ENCODE data around the gene PANK1.

DNA sequence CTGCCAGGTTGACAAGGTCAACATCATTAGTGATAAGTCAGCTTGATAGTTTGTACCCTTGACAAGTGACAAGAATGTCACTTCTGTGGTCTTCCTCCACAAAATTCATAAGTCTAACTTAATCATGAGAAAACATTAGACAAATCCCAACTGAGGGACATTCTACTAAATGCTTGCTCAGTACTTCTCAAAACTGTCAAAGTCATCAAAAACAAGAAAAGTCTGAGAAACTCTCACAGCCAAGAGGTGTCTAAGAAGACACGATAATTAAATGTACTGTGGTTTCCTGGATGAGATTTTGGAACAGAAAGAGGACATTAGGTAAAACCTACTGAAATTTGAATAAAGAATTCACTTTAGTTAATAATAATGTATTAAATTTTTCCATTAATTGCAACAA is 79.9 kb downstream of the PANK1 start:
- TF ChIP-seq EHMT2 (IDR thresholded peaks at IDR 0.05; ENCODE audit: low read depth) (no peak), RAD21 (conservative IDR thresholded peaks at IDR 0.05 in 1 of 2, IDR thresholded peaks at IDR 0.05 in 1 of 2) (no peak), RCOR1 (IDR thresholded peaks at IDR 0.05; ENCODE audit: low read depth, low read length) (no peak), CHD2 (IDR thresholded peaks at IDR 0.05; ENCODE audit: low read length, partially characterized antibody) (no peak), POLR2AphosphoS2 (conservative IDR thresholded peaks at IDR 0.05; ENCODE audit: low read length) (no peak), HOXA7 (CRISPR knock-in tag; IDR thresholded peaks at IDR 0.05) (no peak), SMC3 (IDR thresholded peaks at IDR 0.05) (no peak), NFE2L2 (conservative IDR thresholded peaks at IDR 0.05; ENCODE audit: low read length) (no peak), ESRRA (IDR thresholded peaks at IDR 0.05; ENCODE audit: borderline replicate concordance, low read length) (no peak), CHD4 (IDR thresholded peaks at IDR 0.05; ENCODE audit: borderline replicate concordance) (no peak)
- TF ChIP-seq, protein P1, sequence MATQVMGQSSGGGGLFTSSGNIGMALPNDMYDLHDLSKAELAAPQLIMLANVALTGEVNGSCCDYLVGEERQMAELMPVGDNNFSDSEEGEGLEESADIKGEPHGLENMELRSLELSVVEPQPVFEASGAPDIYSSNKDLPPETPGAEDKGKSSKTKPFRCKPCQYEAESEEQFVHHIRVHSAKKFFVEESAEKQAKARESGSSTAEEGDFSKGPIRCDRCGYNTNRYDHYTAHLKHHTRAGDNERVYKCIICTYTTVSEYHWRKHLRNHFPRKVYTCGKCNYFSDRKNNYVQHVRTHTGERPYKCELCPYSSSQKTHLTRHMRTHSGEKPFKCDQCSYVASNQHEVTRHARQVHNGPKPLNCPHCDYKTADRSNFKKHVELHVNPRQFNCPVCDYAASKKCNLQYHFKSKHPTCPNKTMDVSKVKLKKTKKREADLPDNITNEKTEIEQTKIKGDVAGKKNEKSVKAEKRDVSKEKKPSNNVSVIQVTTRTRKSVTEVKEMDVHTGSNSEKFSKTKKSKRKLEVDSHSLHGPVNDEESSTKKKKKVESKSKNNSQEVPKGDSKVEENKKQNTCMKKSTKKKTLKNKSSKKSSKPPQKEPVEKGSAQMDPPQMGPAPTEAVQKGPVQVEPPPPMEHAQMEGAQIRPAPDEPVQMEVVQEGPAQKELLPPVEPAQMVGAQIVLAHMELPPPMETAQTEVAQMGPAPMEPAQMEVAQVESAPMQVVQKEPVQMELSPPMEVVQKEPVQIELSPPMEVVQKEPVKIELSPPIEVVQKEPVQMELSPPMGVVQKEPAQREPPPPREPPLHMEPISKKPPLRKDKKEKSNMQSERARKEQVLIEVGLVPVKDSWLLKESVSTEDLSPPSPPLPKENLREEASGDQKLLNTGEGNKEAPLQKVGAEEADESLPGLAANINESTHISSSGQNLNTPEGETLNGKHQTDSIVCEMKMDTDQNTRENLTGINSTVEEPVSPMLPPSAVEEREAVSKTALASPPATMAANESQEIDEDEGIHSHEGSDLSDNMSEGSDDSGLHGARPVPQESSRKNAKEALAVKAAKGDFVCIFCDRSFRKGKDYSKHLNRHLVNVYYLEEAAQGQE (IDR thresholded peaks at IDR 0.05), result no peak
- TF ChIP-seq, protein P2, sequence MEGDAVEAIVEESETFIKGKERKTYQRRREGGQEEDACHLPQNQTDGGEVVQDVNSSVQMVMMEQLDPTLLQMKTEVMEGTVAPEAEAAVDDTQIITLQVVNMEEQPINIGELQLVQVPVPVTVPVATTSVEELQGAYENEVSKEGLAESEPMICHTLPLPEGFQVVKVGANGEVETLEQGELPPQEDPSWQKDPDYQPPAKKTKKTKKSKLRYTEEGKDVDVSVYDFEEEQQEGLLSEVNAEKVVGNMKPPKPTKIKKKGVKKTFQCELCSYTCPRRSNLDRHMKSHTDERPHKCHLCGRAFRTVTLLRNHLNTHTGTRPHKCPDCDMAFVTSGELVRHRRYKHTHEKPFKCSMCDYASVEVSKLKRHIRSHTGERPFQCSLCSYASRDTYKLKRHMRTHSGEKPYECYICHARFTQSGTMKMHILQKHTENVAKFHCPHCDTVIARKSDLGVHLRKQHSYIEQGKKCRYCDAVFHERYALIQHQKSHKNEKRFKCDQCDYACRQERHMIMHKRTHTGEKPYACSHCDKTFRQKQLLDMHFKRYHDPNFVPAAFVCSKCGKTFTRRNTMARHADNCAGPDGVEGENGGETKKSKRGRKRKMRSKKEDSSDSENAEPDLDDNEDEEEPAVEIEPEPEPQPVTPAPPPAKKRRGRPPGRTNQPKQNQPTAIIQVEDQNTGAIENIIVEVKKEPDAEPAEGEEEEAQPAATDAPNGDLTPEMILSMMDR (IDR thresholded peaks at IDR 0.05), result no peak
- TF ChIP-seq, protein P3, sequence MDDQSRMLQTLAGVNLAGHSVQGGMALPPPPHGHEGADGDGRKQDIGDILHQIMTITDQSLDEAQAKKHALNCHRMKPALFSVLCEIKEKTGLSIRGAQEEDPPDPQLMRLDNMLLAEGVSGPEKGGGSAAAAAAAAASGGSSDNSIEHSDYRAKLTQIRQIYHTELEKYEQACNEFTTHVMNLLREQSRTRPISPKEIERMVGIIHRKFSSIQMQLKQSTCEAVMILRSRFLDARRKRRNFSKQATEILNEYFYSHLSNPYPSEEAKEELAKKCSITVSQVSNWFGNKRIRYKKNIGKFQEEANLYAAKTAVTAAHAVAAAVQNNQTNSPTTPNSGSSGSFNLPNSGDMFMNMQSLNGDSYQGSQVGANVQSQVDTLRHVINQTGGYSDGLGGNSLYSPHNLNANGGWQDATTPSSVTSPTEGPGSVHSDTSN (IDR thresholded peaks at IDR 0.05), result no peak
- TF ChIP-seq, protein P4, sequence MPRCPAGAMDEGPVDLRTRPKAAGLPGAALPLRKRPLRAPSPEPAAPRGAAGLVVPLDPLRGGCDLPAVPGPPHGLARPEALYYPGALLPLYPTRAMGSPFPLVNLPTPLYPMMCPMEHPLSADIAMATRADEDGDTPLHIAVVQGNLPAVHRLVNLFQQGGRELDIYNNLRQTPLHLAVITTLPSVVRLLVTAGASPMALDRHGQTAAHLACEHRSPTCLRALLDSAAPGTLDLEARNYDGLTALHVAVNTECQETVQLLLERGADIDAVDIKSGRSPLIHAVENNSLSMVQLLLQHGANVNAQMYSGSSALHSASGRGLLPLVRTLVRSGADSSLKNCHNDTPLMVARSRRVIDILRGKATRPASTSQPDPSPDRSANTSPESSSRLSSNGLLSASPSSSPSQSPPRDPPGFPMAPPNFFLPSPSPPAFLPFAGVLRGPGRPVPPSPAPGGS (IDR thresholded peaks at IDR 0.05), result no peak

All from A549 (cell line).